GM12878 (cell line): ENCODE data around the gene CARD9. TPM values are rescaled to one million over a fixed set of nuclear protein-coding genes. Genes with fewer than 3 reads are reported as not detected.

Source experiments
- ATAC-seq: fragments of 200-7000 bp; cut with Tn5 transposase; 3 replicates; pipeline ENCODE4 v1.9.1; 2020; ENCODE audit warnings: mild to moderate bottlenecking, moderate library complexity
- BruUV-seq: library from RNA; stranded (reverse); fragments of 400-500 nt; replicated peaks from 2 replicates; lab custom pipeline; 2021; lab: Mats Ljungman, UMichigan
- CTCF ChIA-PET: fragments of 300-600 bp; sonication (Branson Sonifier 250); formaldehyde crosslinking; extraction: SDS; loops from one replicate; lab custom pipeline; 2021; ENCODE audit warnings: inconsistent platforms; lab: Yijun Ruan, JAX
- POLR2A ChIA-PET: fragments of 350-600 bp; formaldehyde crosslinking; extraction: SDS; loops from one replicate; lab custom pipeline; 2021; ENCODE audit warnings: inconsistent platforms; lab: Charles Lee
- RAD21 ChIA-PET: fragments of 300-600 bp; sonication (Branson Sonifier 250); formaldehyde crosslinking; loops from one replicate; lab custom pipeline; 2023; ENCODE audit warnings: antibody characterized with exemption; ENCODE audit not compliant: unreplicated experiment; lab: Charles Lee
- SMC1A ChIA-PET: fragments of 300-600 bp; sonication (Branson Sonifier 250); formaldehyde crosslinking; loops from one replicate; lab custom pipeline; 2023; ENCODE audit not compliant: unreplicated experiment, uncharacterized antibody; lab: Charles Lee
- DNase-seq: peaks from one replicate; pipeline ENCODE4 v3.0.0-alpha.2; 2011; ENCODE audit warnings: low read depth, low spot score
- FAIRE-seq: peaks from 3 replicates; lab custom pipeline; 2011; peaks lifted over from hg19 to GRCh38; lab: Jason Lieb, UNC
- H2AFZ ChIP-seq: 2 replicates; pipeline ENCODE4 v1.6.0; 2011; ENCODE audit warnings: low read depth, low read length, control low read depth; ENCODE audit not compliant: control insufficient read depth
- H3K27ac ChIP-seq: 2 replicates; pipeline ENCODE4 v1.5.1; 2011; ENCODE audit warnings: control low read depth; ENCODE audit not compliant: control insufficient read depth, insufficient read depth
- H3K27me3 ChIP-seq, 2 experiments: replicated peaks in 1 of 2; 2 replicates each; pipeline versions ENCODE4 v1.6.0 to v1.6.1; 2011; ENCODE audit warnings: low read length in 1 of 2; ENCODE audit not compliant: control insufficient read depth in 2 of 2, insufficient read depth in 2 of 2
- H3K36me3 ChIP-seq, 2 experiments: 2 replicates each; pipeline ENCODE4 v1.5.1; 2011; ENCODE audit warnings: low read length in 1 of 2; ENCODE audit not compliant: control insufficient read depth in 2 of 2, insufficient read depth in 2 of 2
- H3K4me1 ChIP-seq: 2 replicates; pipeline ENCODE4 v1.6.1; 2011; ENCODE audit warnings: mild to moderate bottlenecking, low read length, moderate library complexity, mixed read lengths; ENCODE audit not compliant: control insufficient read depth, insufficient read depth
- H3K4me2 ChIP-seq: 2 replicates; pipeline ENCODE4 v1.6.0; 2011; ENCODE audit warnings: control low read depth; ENCODE audit not compliant: control insufficient read depth, insufficient read depth
- H3K4me3 ChIP-seq: fragments of 200-600 bp; sonication (generic); 2 replicates; pipeline ENCODE4 v1.5.1; 2016
- H3K79me2 ChIP-seq: 2 replicates; pipeline ENCODE4 v1.6.0; 2011; ENCODE audit warnings: low read length; ENCODE audit not compliant: control insufficient read depth, insufficient read depth
- H3K9ac ChIP-seq: 2 replicates; pipeline ENCODE4 v1.8.0; 2011; ENCODE audit warnings: low read length, control low read depth, mixed read lengths; ENCODE audit not compliant: control insufficient read depth, insufficient read depth
- H3K9me3 ChIP-seq: replicated peaks from 3 replicates; pipeline ENCODE4 v1.5.1; 2011; ENCODE audit warnings: mild to moderate bottlenecking, low read length; ENCODE audit not compliant: control insufficient read depth, insufficient read depth
- H4K20me1 ChIP-seq: 2 replicates; pipeline ENCODE4 v1.6.0; 2011; ENCODE audit not compliant: control insufficient read depth, insufficient read depth
- BCLAF1 ChIP-seq: fragments of 450-650 bp; IDR thresholded peaks from 2 replicates; pipeline ENCODE4 v1.6.1; 2017; ENCODE audit warnings: antibody characterized with exemption, mild to moderate bottlenecking, moderate library complexity
- SUZ12 ChIP-seq: fragments of 200-600 bp; sonication (generic); IDR thresholded peaks from one replicate; pipeline ENCODE4 v1.6.1; 2018; ENCODE audit warnings: antibody characterized with exemption, mild to moderate bottlenecking; ENCODE audit not compliant: unreplicated experiment
- YBX1 ChIP-seq: fragments of 450-650 bp; IDR thresholded peaks from 2 replicates; pipeline ENCODE4 v1.6.1; 2016; ENCODE audit warnings: antibody characterized with exemption
- WGBS: methylation state at CpG from one replicate; pipeline ENCODE4 v1.1.6; 2016; ENCODE audit warnings: low lambda C conversion rate; ENCODE audit not compliant: insufficient replicate concordance, insufficient coverage; ENCODE audit errors: missing lambda C conversion rate; 5-methylcytosine and 5-hydroxymethylcytosine counted together
- in situ Hi-C: fragments of 300-500 bp; cut with MboI; formaldehyde crosslinking; loops from 9 replicates; pipeline ENCODE4 v1.14.3; 2018; ENCODE audit warnings: mixed read lengths
- intact Hi-C: fragments of 100-400 bp; cut with micrococcal nuclease; formaldehyde crosslinking; loops from one replicate; pipeline ENCODE4 v1.14.2; 2022; ENCODE audit not compliant: unreplicated experiment
- polyA plus RNA-seq, 11 experiments: library from polyadenylated mRNA; depleted of rRNA in 4 of 11; unstranded in 6 of 11; stranded (reverse) in 5 of 11; fragments of >200 nt; fragmentation: Nextera tagmentation in 4 of 11; fragmentation: Illumina TruSeq in 1 of 11; extraction: Ambion mirVana in 4 of 11; extraction: Trizol in 1 of 11; gene quantifications; 1 replicate in 1 of 11; 2 replicates in 10 of 11; pipeline versions ENCODE4 v1.2.1 to v1.2.3, GENCODE V29; 2011 to 2016; ENCODE audit warnings: inconsistent platforms in 2 of 11, missing spikeins in 2 of 11, low read depth in 1 of 11
- total RNA-seq, 4 experiments: library from RNA; depleted of rRNA in 3 of 4; stranded (reverse); fragments of >200 nt in 3 of 4; fragmentation: Illumina TruSeq in 1 of 4; extraction: Trizol in 1 of 4; gene quantifications; 2 replicates each; pipeline versions ENCODE4 v1.2.1 to v1.2.3, GENCODE V29; 2013 to 2021

Gene CARD9
- total and polyA plus RNA-seq, 10 of the 15 experiments (the other 5 are each of a cell fraction or from before 2014, with no cell fraction given): 0.11 to 4.9 (median 1.8) TPM; not detected in 1

DNA sequence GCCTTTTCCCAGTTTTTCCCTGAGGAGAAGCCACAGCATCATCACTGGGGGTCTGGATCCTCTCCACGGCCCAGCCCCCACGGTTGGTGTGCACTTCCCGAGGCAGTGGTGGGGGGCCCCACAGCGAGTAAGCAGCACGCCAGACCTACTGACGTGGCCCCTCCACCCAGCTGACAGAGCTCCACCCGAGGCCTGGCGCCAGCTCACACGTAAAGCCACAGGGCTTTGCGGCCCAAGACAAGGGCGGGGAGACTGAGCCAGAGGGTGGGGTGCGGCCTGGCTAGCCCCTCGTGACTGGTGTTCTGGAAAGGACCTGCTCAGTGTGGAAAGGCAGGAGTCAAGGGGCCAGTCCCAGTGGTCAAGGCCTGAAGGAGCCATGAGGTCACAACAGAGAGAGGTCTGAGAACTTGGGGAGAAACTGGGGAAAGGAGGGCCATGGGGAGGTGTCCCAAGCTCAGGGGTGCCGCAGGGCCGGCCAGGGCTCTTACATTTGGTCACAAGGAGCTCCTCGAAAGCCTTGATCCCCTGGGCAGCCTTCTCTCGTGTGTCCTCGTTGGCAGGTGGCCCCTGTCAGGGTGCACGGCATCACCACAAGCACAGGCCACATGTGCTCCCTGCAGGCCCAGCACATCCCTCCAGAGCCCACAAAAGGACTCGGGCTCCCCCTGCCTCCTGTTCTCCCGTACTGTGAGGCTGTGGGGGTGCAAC is 21.0 kb upstream of the CARD9 start:
- Histone ChIP-seq H3K27me3 (no peaks in the 10 kb centered on the region), H3K9ac (no peak overlapping the region), H3K27ac (no peak overlapping the region), H4K20me1 (no peaks in the 10 kb centered on the region), H3K9me3 (no peaks in the 10 kb centered on the region), H2AFZ (no peak overlapping the region), H3K79me2 (peaks cover 18% of the 10 kb centered on the region), H3K36me3 (peaks cover 23 to 33% of the 10 kb centered on the region in 2 experiments), H3K4me1 (peaks cover 5% of the 10 kb centered on the region), H3K4me3 (no peak overlapping the region), H3K4me2 (no peak overlapping the region)
- POLR2A ChIA-PET: no interaction called here
- FAIRE-seq (no peak), ATAC-seq (no peak), DNase-seq (no peak)
- CTCF ChIA-PET: no interaction called here
- 87% methylated on average over 21 of the region's 21 CpGs for WGBS
- TF ChIP-seq SUZ12: no peak
- no peak for TF ChIP-seq YBX1
- TF ChIP-seq BCLAF1: no peak
- BruUV-seq: no TSS peak
- intact Hi-C loops (no loop called here), in situ Hi-C loops (loop anchor here (5.0 kb wide), 1 partner anchor 57 kb away; no protein-coding TSS in a partner anchor)
- RAD21 ChIA-PET: no interaction called here
- SMC1A ChIA-PET: interaction anchor here (1.1 kb wide), 1 partner anchor 9 kb away, joined by 3 read pairs; no protein-coding TSS in a partner anchor
